Neutrophil (primary cell): ENCODE data around the gene ELMO3.

Experiments
- H3K27ac ChIP-seq: fragments of 200-600 bp; sonication (generic); 2 replicates; pipeline ENCODE4 v1.5.1; 2016; ENCODE audit warnings: mild to moderate bottlenecking, moderate library complexity
- H3K27me3 ChIP-seq: fragments of 200-600 bp; sonication (generic); 2 replicates; pipeline ENCODE4 v1.6.0; 2016; ENCODE audit warnings: mild to moderate bottlenecking
- H3K36me3 ChIP-seq: fragments of 200-600 bp; sonication (generic); 2 replicates; pipeline ENCODE4 v1.5.1; 2017
- H3K4me1 ChIP-seq, 2 experiments: fragments of 200-600 bp in 1 of 2; sonication (generic) in 1 of 2; 1 replicate in 1 of 2; 2 replicates in 1 of 2; pipeline versions ENCODE4 v1.5.1 to v1.6.1; 2013 to 2016; ENCODE audit warnings: low read depth in 1 of 2, low read length in 1 of 2, mild to moderate bottlenecking in 1 of 2, moderate library complexity in 1 of 2; ENCODE audit not compliant: control insufficient read depth in 1 of 2, insufficient read depth in 1 of 2
- H3K4me3 ChIP-seq, 2 experiments: fragments of 200-600 bp in 1 of 2; sonication (generic) in 1 of 2; 1 replicate in 1 of 2; 2 replicates in 1 of 2; pipeline ENCODE4 v1.5.1; 2013 to 2016; ENCODE audit warnings: low read depth in 1 of 2, low read length in 1 of 2, mild to moderate bottlenecking in 1 of 2, moderate library complexity in 1 of 2
- H3K9me3 ChIP-seq: fragments of 200-600 bp; sonication (generic); 2 replicates; pipeline ENCODE4 v1.5.1; 2016
- CTCF ChIP-seq: fragments of 200-600 bp; sonication (generic); IDR thresholded peaks from 2 replicates; pipeline ENCODE4 v1.5.1; 2016; ENCODE audit warnings: antibody characterized with exemption

The ELMO3 gene

GRCh38 chr16:67238806-67239470, 40.0 kb downstream of the ELMO3 start:
- no peak overlapping the region for H3K4me3 ChIP-seq
- no peak overlapping the region for H3K27ac ChIP-seq
- H3K27me3 ChIP-seq: no peaks in the 10 kb centered on the region
- no peak for TF ChIP-seq CTCF
- H3K4me1 ChIP-seq: peaks cover 12 to 14% of the 10 kb centered on the region in 2 experiments
- no peaks in the 10 kb centered on the region for H3K9me3 ChIP-seq
- H3K36me3 ChIP-seq: peaks cover 59% of the 10 kb centered on the region

DNA sequence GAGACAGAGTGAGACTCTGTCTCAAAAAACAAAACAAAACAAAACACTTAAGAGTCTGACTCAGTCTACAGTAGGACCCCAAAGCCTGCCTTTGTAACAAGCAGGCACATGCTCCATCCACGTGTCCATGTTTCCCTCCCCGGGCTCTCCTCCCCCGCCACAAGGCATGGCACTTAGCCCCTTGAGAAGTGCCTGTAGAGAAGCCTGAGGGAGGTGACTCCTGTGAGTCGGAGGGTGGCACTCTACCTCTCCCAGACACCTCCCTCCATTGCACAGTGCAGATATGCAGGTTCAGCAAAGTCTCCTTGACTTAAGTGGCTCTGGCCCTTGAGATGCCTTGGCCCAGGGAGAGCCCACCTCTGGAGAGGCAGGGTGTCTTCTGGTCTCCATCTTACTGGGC, 41.6 kb downstream of the ELMO3 start:
- no peak overlapping the region for H3K4me3 ChIP-seq
- no peak overlapping the region for H3K27ac ChIP-seq
- peaks cover 44% of the 10 kb centered on the region for H3K36me3 ChIP-seq
- H3K4me1 ChIP-seq: peaks cover 27 to 30% of the 10 kb centered on the region in 2 experiments
- no peaks in the 10 kb centered on the region for H3K27me3 ChIP-seq
- no peak for TF ChIP-seq CTCF
- H3K9me3 ChIP-seq: no peaks in the 10 kb centered on the region

- no peak overlapping the region for H3K4me3 ChIP-seq
- TF ChIP-seq CTCF: no peak
- H3K27me3 ChIP-seq: no peaks in the 10 kb centered on the region
- H3K36me3 ChIP-seq: peaks cover 36% of the 10 kb centered on the region
- H3K9me3 ChIP-seq: no peaks in the 10 kb centered on the region
- peaks cover 35 to 37% of the 10 kb centered on the region in 2 experiments for H3K4me1 ChIP-seq
- H3K27ac ChIP-seq: no peak overlapping the region
These were observed 42.3 kb downstream of the ELMO3 start for GRCh38 chr16:67241008-67241900.

GRCh38 chr16:67242138-67242730, 43.3 kb downstream of the ELMO3 start:
- H3K36me3 ChIP-seq: peaks cover 26% of the 10 kb centered on the region
- no peak overlapping the region for H3K4me3 ChIP-seq
- no peaks in the 10 kb centered on the region for H3K27me3 ChIP-seq
- no peak for TF ChIP-seq CTCF
- peak overlapping the region; percentile 33 for H3K27ac ChIP-seq
- peaks cover 38 to 45% of the 10 kb centered on the region in 2 experiments for H3K4me1 ChIP-seq
- no peaks in the 10 kb centered on the region for H3K9me3 ChIP-seq

GRCh38 chr16:67243481-67243880, 44.5 kb downstream of the ELMO3 start:
- no peaks in the 10 kb centered on the region for H3K9me3 ChIP-seq
- peak overlapping the region; percentile 99 for H3K27ac ChIP-seq
- peaks cover 10% of the 10 kb centered on the region for H3K27me3 ChIP-seq
- no peak for TF ChIP-seq CTCF
- peaks cover 48 to 57% of the 10 kb centered on the region in 2 experiments for H3K4me1 ChIP-seq
- H3K4me3 ChIP-seq: peak overlapping the region in 1 of 2 experiments; percentile 88
- H3K36me3 ChIP-seq: peaks cover 14% of the 10 kb centered on the region
